ENCODE measurements around the gene ADAT2. TPM values are rescaled to one million over a fixed set of nuclear protein-coding genes. Genes with fewer than 3 reads are reported as not detected.
A peak's percentile ranks its signal among the peaks of the same experiment; 100 is the strongest.

Gene ADAT2
- total RNA-seq, 1 donor from 2014 or later: 3.4 TPM

DNA sequence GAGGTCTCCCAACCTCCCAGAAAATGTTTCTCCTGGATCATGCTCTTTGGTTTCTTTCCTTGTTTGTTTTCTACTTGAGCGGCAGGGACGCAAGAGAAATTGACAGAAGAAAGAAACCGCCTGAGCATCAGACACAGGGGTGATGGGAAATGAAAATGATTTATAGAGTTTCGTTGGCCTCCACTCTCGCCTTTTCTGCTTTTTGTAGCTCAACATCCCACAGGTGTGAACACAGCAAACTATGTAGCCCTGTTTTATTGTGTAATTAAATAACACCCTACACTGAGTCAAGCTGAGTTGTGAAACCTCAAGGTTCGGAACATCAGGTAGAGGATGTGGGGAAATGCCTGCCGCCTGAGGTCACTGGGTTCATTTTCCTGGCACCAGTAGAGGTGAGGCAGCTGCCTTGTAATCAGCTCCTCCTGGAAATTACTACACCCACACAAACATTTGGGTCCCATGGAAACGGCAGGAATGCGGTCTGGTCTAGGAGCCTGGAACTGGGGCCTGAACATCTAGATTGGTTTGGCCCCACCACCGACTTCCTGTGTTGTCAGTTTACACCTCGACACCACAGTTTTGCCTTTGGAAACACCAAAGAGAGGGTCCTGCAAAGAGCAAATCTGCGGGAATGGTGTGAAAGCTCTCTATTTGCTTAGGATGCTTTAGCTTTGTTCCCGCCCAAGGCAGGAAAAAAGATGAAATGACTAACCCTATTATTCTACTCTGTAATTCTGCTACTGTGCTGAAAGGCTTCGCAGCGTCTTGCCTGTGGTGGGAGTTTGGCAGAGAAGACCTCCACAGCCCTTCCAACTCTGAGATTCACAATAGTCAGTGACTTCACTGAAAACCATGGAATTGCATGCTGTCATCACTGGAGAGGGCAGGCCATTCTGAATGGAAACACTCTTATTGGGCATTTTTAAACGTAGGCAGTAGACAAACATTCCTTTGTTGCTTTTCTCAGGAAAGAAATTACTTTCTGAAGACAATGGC is 53.0 kb downstream of the ADAT2 start:
- peak; percentile 42 for DNase-seq (ENCODE audit: low spot score)

- no peak for DNase-seq (ENCODE audit: low spot score)
Measured at GRCh38 chr6:143396497-143397226, 53.8 kb downstream of the ADAT2 start.

DNA sequence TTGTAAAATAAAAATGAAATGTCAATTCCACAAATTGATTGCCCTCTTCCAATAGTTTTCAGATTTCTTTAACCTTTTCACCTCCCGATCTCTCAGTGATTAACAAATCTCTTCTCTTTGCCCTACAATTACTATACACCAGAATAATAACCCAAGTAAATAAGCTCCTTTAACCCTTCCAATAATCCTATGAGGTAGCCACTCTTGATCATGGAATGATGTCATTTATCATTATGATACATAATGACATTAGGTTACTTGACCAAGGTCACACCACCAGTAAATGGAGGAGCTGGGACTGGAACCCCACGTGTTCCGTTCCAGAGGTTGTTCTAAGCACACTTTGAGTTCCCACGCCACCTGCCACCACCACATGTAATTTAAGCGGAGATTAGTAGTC is 54.8 kb downstream of the ADAT2 start:
- DNase-seq (ENCODE audit: low spot score): no peak

GRCh38 chr6:143394389-143394788 is 56.1 kb downstream of the ADAT2 start:
- DNase-seq (ENCODE audit: low spot score): no peak

DNA sequence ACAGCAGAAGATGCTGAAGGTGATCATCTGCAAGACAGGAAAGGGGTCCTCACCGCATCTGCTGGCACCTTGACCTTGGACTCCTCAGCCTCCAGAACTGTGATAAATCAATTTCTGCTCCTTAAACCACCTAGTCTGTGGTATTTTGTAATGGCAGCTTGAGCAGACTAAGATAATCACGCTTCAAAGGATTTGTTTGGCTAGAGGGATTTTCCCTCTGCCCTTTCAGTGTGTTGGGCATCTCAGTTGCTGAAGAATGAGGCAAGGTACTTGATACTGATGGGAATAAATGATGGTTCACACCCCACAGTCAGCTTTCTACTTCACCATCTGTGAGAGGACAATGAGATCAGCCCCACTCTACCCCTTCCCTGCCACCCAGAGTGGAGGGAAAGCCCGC is 60.2 kb downstream of the ADAT2 start:
- no peak for DNase-seq (ENCODE audit: low spot score)

DNA sequence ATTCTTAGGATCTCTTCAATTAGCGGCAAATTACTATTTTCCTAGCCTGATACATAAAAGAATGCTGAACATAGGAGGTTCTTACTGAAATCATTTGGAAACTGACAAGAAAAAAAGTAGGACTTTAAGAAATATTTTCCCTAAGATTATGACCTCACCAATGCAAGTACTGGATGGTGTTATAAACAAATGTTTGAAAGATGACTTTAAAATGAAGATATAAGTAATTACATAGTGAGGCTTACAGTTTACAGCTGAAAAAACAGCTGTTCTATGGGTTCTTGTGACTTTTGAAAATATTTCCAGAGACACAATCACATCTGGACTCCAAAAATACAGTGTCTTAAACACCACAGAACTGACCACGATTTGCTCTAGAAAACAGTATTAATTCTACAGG is 64.9 kb downstream of the ADAT2 start:
- DNase-seq (ENCODE audit: low spot score): no peak

GRCh38 chr6:143376861-143377260 is 73.6 kb downstream of the ADAT2 start:
- DNase-seq (ENCODE audit: low spot score): no peak

DNA sequence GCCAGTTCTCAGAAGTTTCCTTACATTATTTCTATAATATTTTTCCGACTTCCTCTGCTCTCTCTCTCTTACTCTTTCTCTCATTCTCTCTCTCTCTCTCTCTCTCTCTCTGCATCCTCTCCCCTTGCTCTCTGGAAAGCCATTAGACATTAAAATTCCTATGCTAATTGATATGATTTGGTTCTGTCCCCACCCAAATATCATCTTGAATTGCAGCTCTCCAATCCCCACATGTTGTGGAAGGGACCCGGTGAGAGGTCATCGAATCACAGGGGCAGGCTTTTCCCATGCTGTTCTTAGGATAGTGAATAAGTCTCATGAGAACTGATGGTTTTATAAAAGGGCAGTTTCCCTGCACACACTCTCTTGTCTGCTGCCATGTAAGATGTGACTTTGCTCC is 74.1 kb downstream of the ADAT2 start:
- DNase-seq (ENCODE audit: low spot score): no peak

DNA sequence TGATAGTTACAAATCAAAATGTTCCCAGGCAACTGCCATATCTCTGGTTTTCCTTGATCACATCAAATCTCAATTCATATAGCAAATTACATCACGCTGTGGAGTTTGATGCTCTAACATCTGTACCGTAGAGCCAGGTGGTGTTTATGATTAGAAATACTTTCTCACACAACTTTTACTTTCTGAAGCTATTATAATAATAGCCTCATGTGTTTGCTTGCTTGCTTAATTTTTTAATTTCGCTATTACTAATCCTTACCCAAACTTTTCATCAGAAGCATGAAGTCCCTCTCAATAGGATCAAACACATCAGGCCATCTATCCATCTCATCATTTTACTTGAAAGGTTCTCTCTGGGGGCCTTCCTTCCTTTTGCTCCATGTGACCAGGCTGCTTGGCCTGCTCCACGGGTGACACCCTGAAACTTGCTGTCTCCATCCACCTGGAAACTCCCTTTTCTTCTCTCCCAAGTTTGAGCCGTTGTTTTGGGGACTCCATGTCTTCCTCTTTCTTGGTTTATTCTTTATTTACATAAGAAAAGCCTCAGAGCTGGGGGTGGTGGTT is 75.4 kb downstream of the ADAT2 start:
- no peak for DNase-seq (ENCODE audit: low spot score)

DNA sequence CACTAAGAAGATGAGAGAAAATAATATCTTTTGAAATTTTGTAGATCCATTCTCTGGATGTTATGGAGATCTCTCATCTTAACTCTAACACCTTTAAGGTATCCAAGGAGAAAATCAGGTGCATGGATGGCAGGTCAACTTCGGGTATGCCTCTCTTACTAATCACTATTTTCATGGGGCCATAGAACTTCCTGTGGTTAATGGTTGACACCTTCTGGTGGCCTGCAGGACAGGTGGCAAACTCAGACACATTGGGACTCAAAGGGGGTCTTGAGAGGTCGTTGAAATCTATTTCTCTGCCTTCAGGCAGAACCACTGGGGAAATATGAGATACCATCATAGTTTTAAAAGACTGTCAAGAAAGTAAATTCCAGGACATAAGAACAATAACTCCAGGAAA is 76.5 kb downstream of the ADAT2 start:
- no peak for DNase-seq (ENCODE audit: low spot score)

Other genes starting within 250 kb of the ADAT2 start
- 20.5 TPM for gene PEX3, start 110 bp upstream of the ADAT2 start, total RNA-seq (ENCODE audit: insufficient read depth, low replicate concordance)
- 18.5 TPM for gene FUCA2, start 61.0 kb upstream of the ADAT2 start, total RNA-seq (ENCODE audit: insufficient read depth, low replicate concordance)
- gene PHACTR2, start 227.3 kb upstream of the ADAT2 start, total RNA-seq (ENCODE audit: insufficient read depth, low replicate concordance): 232 TPM

Measured in umbilical cord (tissue), 2 donors.